ENCODE measurements around the gene NODAL.

Gene NODAL

GRCh38 chr10:70461397-70462348 lies 20.2 kb upstream of the NODAL start:
- peak; percentile 84 for TF ChIP-seq CTCF (IDR thresholded peaks at IDR 0.05; ENCODE audit: low read length, missing control alignments)
- H3K4me3 ChIP-seq (replicated peaks; ENCODE audit: low read depth, low read length) = no peak overlapping the region
- peak; percentile 56 for DNase-seq (ENCODE audit: low read depth)

GRCh38 chr10:70459774-70460490 lies 18.5 kb upstream of the NODAL start:
- no peak overlapping the region for H3K4me3 ChIP-seq (replicated peaks; ENCODE audit: low read depth, low read length)
- no peak for TF ChIP-seq CTCF (IDR thresholded peaks at IDR 0.05; ENCODE audit: low read length, missing control alignments)
- no peak for DNase-seq (ENCODE audit: low read depth)

GRCh38 chr10:70459061-70459773 lies 17.7 kb upstream of the NODAL start:
- H3K4me3 ChIP-seq (replicated peaks; ENCODE audit: low read depth, low read length) = no peak overlapping the region
- TF ChIP-seq CTCF (IDR thresholded peaks at IDR 0.05; ENCODE audit: low read length, missing control alignments) = no peak
- no peak for DNase-seq (ENCODE audit: low read depth)

GRCh38 chr10:70458329-70459060 lies 17.0 kb upstream of the NODAL start:
- DNase-seq (ENCODE audit: low read depth) = peak; percentile 68
- no peak for TF ChIP-seq CTCF (IDR thresholded peaks at IDR 0.05; ENCODE audit: low read length, missing control alignments)
- H3K4me3 ChIP-seq (replicated peaks; ENCODE audit: low read depth, low read length) = no peak overlapping the region

- no peak for TF ChIP-seq CTCF (IDR thresholded peaks at IDR 0.05; ENCODE audit: low read length, missing control alignments)
- no peak for DNase-seq (ENCODE audit: low read depth)
- H3K4me3 ChIP-seq (replicated peaks; ENCODE audit: low read depth, low read length) = no peak overlapping the region
Observed at GRCh38 chr10:70457759-70458305, 16.4 kb upstream of the NODAL start.

- no peak overlapping the region for H3K4me3 ChIP-seq (replicated peaks; ENCODE audit: low read depth, low read length)
- no peak for DNase-seq (ENCODE audit: low read depth)
- TF ChIP-seq CTCF (IDR thresholded peaks at IDR 0.05; ENCODE audit: low read length, missing control alignments) = no peak
Observed at GRCh38 chr10:70456164-70456563, 14.7 kb upstream of the NODAL start.
